Stimulated activated memory B cell treated with anti-CD40 and anti-IgM and Interleukin-4, amounts not matched to agents 10 μg/mL and 1 μg/mL and 100 μg/mL, for 72 hours (primary cell): ENCODE data around the gene SPEM3.
"Not testable (repeated sequence)": the region's sequence is repeated elsewhere in the genome, so short reads cannot be mapped to it uniquely, and the experiment has no call there.

Source experiments
- ATAC-seq: fragments of 150-1000 bp; cut with Tn5 transposase; 2 replicates; pipeline ENCODE4 v1.10.0; 2021
- H3K27ac Mint-ChIP-seq: one replicate; pipeline ENCODE4 v1.8.0; 2022; ENCODE audit warnings: mild to moderate bottlenecking, mixed read lengths
- H3K27me3 Mint-ChIP-seq: one replicate; pipeline ENCODE4 v1.8.0; 2022; ENCODE audit warnings: mixed read lengths
- H3K36me3 Mint-ChIP-seq: one replicate; pipeline ENCODE4 v1.8.0; 2022; ENCODE audit warnings: mixed read lengths
- H3K4me1 Mint-ChIP-seq: one replicate; pipeline ENCODE4 v1.8.0; 2022; ENCODE audit warnings: mixed read lengths
- H3K4me3 Mint-ChIP-seq: one replicate; pipeline ENCODE4 v1.8.0; 2022; ENCODE audit warnings: mild to moderate bottlenecking, moderate library complexity, mixed read lengths
- H3K9me3 Mint-ChIP-seq: one replicate; pipeline ENCODE4 v1.8.0; 2022; ENCODE audit warnings: mixed read lengths

Gene SPEM3

DNA sequence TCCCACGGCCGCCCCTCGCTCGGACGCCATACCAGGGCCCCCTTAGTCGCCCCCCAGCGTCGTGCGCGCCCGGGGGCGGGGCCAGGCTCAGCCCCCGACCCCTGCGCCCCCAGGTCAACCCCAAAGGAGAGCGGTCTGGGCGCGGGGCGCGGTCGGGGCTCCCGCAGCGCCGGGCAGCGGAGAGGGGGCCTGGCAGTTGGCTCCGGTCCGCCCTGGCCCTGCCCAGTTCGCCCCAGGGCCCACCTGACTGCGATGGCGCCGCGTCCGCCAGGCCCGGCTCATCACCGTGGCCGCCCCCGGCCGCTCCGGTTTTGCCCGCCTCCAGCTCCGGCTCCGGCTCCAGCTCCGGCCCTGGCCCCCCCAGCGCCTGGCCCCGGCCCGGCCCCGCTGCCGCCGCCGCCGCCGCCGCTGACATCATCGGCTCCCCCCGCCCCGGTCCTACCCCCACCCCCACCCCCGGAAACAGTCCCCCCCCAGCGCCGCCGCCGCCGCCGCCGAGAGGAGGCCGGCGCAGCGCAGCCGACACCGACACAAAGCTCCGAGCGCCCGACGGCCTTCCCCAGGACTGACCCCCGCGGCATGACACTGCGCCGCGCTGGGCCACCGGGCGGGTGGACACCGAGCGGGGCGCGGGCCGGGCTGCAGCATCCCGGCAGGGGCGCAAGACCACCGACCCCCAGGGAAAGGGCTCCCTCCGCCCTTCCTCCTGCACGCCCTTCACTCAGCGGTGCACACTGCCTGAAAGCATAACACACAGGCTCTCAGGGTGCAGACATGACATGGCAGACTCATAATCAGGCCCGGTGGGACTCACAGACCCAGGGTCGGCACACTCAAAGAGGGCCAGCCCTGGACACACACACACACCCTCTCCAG lies 50.8 kb downstream of the SPEM3 start, which contains the start of gene ZBTB4:
Gene ZBTB4, minus strand, starts transcription at position 419 of the 876 bp plus-strand sequence. CDS start 12,830 bp downstream, outside the sequence.
- peaks cover 66% of the 10 kb centered on the region for H3K4me1 Mint-ChIP-seq
- no peaks in the 10 kb centered on the region for H3K9me3 Mint-ChIP-seq
- peak within 1 kb of the TSS; percentile 85 for H3K4me3 Mint-ChIP-seq
- ATAC-seq, result peak; percentile 21
- peaks cover 5% of the 10 kb centered on the region for H3K36me3 Mint-ChIP-seq
- H3K27me3 Mint-ChIP-seq, result no peaks in the 10 kb centered on the region
- H3K27ac Mint-ChIP-seq, result peak within 1 kb of the TSS; percentile 100

DNA sequence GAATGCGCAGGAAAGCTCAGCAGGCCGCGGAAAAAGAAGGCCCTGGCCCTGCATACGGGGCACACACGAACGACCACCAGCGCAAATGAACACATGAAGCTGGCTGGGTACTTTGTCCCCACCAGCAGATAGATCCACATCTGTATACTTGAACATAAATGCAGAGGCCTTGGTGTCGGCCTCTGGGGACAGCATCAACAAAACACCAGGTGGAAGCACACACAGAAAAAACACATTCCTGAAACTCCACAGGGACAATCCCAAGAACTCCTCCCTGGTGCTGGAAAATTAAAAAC lies 51.4 kb downstream of the SPEM3 start:
- Mint-ChIP-seq H3K9me3 (no peaks in the 10 kb centered on the region), H3K27ac (peak overlapping the region; percentile 100), H3K27me3 (no peaks in the 10 kb centered on the region), H3K36me3 (peaks cover 5% of the 10 kb centered on the region), H3K4me3 (peak overlapping the region; percentile 81), H3K4me1 (peaks cover 72% of the 10 kb centered on the region)
- ATAC-seq, result no peak

GRCh38 chr17:7481275-7481674 lies 52.6 kb downstream of the SPEM3 start, which contains the start of gene SLC35G6:
Gene SLC35G6, plus strand, starts transcription at chr17:7481446. Its CDS starts 71 bp downstream, at chr17:7481517.
- H3K9me3 Mint-ChIP-seq, H3K27me3 Mint-ChIP-seq, H3K36me3 Mint-ChIP-seq, ATAC-seq: not testable (repeated sequence)
- Mint-ChIP-seq H3K4me3 (peak within 1 kb of the TSS; percentile 81), H3K4me1 (peaks cover 74% of the 10 kb centered on the region), H3K27ac (peak within 1 kb of the TSS; percentile 100)

DNA sequence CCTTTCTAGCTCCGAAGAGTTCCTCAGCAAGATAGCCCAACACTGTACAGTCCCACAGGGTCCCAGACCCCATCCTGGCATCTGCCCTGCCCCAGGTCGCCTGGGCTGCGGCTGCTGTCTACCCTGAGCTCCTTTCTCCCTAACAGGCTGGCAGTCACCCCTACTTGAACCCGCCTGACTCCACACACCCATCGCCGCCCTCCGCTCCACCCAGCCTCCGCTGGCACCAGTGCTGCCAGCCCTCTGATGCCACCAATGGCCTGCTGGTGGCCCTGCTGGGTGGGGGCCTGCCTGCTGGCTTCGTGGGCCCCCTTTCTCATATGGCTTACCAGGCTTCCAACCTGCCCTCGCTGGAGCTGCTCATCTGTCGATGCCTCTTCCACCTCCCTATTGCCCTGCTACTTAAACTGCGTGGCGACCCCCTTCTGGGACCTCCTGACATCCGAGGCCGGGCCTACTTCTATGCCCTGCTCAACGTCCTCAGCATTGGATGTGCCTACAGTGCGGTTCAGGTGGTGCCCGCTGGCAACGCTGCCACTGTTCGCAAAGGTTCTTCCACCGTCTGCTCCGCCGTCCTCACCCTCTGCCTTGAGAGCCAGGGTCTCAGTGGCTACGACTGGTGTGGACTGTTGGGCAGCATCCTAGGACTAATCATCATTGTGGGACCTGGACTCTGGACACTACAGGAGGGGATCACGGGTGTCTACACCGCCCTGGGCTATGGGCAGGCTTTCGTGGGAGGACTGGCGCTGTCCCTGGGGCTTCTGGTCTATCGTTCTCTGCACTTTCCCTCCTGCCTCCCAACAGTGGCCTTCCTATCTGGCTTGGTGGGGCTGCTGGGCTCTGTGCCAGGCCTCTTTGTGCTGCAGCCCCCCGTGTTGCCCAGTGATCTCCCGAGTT lies 53.4 kb downstream of the SPEM3 start:
- H3K4me1 Mint-ChIP-seq, result peaks cover 73% of the 10 kb centered on the region
- H3K9me3 Mint-ChIP-seq, ATAC-seq, H3K27me3 Mint-ChIP-seq, H3K36me3 Mint-ChIP-seq: not testable (repeated sequence)
- H3K4me3 Mint-ChIP-seq, result peak overlapping the region; percentile 99
- H3K27ac Mint-ChIP-seq, result peak overlapping the region; percentile 100
